ENCODE data around the gene CBARP. TPM values are rescaled to one million over a fixed set of nuclear protein-coding genes. Genes with fewer than 3 reads are reported as not detected.
A peak's percentile ranks its signal among the peaks of the same experiment; 100 is the strongest.

Gene CBARP
- total and polyA plus RNA-seq, 9 donors, result 0.84 to 2.9 (median 1.8) TPM

- Histone ChIP-seq H3K4me3 (ENCODE audit: low read length) (peak overlapping the region; percentile 46), H3K9me3 (replicated peaks; ENCODE audit: control insufficient read depth, low read depth, low read length) (no peaks in the 10 kb centered on the region), H3K27me3 (ENCODE audit: control insufficient read depth, insufficient read depth, low read length) (peaks cover 9% of the 10 kb centered on the region), H3K27ac (ENCODE audit: low read length) (no peak overlapping the region), H3K36me3 (ENCODE audit: control insufficient read depth, insufficient read depth, low read length) (peaks cover 4% of the 10 kb centered on the region), H3K4me1 (ENCODE audit: control insufficient read depth, insufficient read depth, low read length) (peaks cover 52% of the 10 kb centered on the region)
- DNase-seq, result peak; percentile 61
- WGBS (ENCODE audit: insufficient coverage), result under 1% methylated on average over 60 of the region's 60 CpGs
Measured at GRCh38 chr19:1237027-1237659, 662 bp downstream of the CBARP start.

- H3K27me3 ChIP-seq (ENCODE audit: control insufficient read depth, insufficient read depth, low read length), result peaks cover 9% of the 10 kb centered on the region
- peaks cover 4% of the 10 kb centered on the region for H3K36me3 ChIP-seq (ENCODE audit: control insufficient read depth, insufficient read depth, low read length)
- H3K27ac ChIP-seq (ENCODE audit: low read length), result no peak overlapping the region
- H3K4me3 ChIP-seq (ENCODE audit: low read length), result no peak overlapping the region
- no peak for DNase-seq
- 7% methylated on average over 21 of the region's 42 CpGs for WGBS (ENCODE audit: insufficient coverage)
- H3K9me3 ChIP-seq (replicated peaks; ENCODE audit: control insufficient read depth, low read depth, low read length), result no peaks in the 10 kb centered on the region
- H3K4me1 ChIP-seq (ENCODE audit: control insufficient read depth, insufficient read depth, low read length), result peaks cover 55% of the 10 kb centered on the region
Measured at GRCh38 chr19:1236576-1236975, 1.2 kb downstream of the CBARP start.

- Histone ChIP-seq H3K4me3 (ENCODE audit: low read length) (no peak overlapping the region), H3K27ac (ENCODE audit: low read length) (no peak overlapping the region), H3K9me3 (replicated peaks; ENCODE audit: control insufficient read depth, low read depth, low read length) (no peaks in the 10 kb centered on the region), H3K27me3 (ENCODE audit: control insufficient read depth, insufficient read depth, low read length) (peaks cover 9% of the 10 kb centered on the region), H3K4me1 (ENCODE audit: control insufficient read depth, insufficient read depth, low read length) (peaks cover 50% of the 10 kb centered on the region), H3K36me3 (ENCODE audit: control insufficient read depth, insufficient read depth, low read length) (peaks cover 4% of the 10 kb centered on the region)
- 91% methylated on average over 14 of the region's 39 CpGs for WGBS (ENCODE audit: insufficient coverage)
- DNase-seq, result no peak
Measured at GRCh38 chr19:1235625-1236538, 1.9 kb downstream of the CBARP start.

GRCh38 chr19:1234955-1235380 is 2.8 kb downstream of the CBARP start:
- no peak overlapping the region for H3K4me3 ChIP-seq (ENCODE audit: low read length)
- peaks cover 44% of the 10 kb centered on the region for H3K4me1 ChIP-seq (ENCODE audit: control insufficient read depth, insufficient read depth, low read length)
- peaks cover 9% of the 10 kb centered on the region for H3K27me3 ChIP-seq (ENCODE audit: control insufficient read depth, insufficient read depth, low read length)
- no peak for DNase-seq
- WGBS (ENCODE audit: insufficient coverage), result 89% methylated on average over 38 of the region's 43 CpGs
- no peak overlapping the region for H3K27ac ChIP-seq (ENCODE audit: low read length)
- H3K36me3 ChIP-seq (ENCODE audit: control insufficient read depth, insufficient read depth, low read length), result peaks cover 4% of the 10 kb centered on the region
- no peaks in the 10 kb centered on the region for H3K9me3 ChIP-seq (replicated peaks; ENCODE audit: control insufficient read depth, low read depth, low read length)

GRCh38 chr19:1234051-1234954 is 3.5 kb downstream of the CBARP start:
- Histone ChIP-seq H3K4me3 (ENCODE audit: low read length) (no peak overlapping the region), H3K36me3 (ENCODE audit: control insufficient read depth, insufficient read depth, low read length) (peaks cover 4% of the 10 kb centered on the region), H3K27me3 (ENCODE audit: control insufficient read depth, insufficient read depth, low read length) (peaks cover 9% of the 10 kb centered on the region), H3K27ac (ENCODE audit: low read length) (no peak overlapping the region), H3K4me1 (ENCODE audit: control insufficient read depth, insufficient read depth, low read length) (peaks cover 39% of the 10 kb centered on the region), H3K9me3 (replicated peaks; ENCODE audit: control insufficient read depth, low read depth, low read length) (no peaks in the 10 kb centered on the region)
- DNase-seq, result no peak
- 86% methylated on average over 40 of the region's 45 CpGs for WGBS (ENCODE audit: insufficient coverage)

GRCh38 chr19:1233115-1233667 is 4.6 kb downstream of the CBARP start:
- H3K36me3 ChIP-seq (ENCODE audit: control insufficient read depth, insufficient read depth, low read length), result peaks cover 4% of the 10 kb centered on the region
- DNase-seq, result no peak
- peaks cover 30% of the 10 kb centered on the region for H3K4me1 ChIP-seq (ENCODE audit: control insufficient read depth, insufficient read depth, low read length)
- WGBS (ENCODE audit: insufficient coverage), result 86% methylated on average over 24 of the region's 24 CpGs
- peaks cover 9% of the 10 kb centered on the region for H3K27me3 ChIP-seq (ENCODE audit: control insufficient read depth, insufficient read depth, low read length)
- H3K4me3 ChIP-seq (ENCODE audit: low read length), result no peak overlapping the region
- no peaks in the 10 kb centered on the region for H3K9me3 ChIP-seq (replicated peaks; ENCODE audit: control insufficient read depth, low read depth, low read length)
- no peak overlapping the region for H3K27ac ChIP-seq (ENCODE audit: low read length)

- Histone ChIP-seq H3K27me3 (ENCODE audit: control insufficient read depth, insufficient read depth, low read length) (peaks cover 9% of the 10 kb centered on the region), H3K4me3 (ENCODE audit: low read length) (no peak overlapping the region), H3K27ac (ENCODE audit: low read length) (no peak overlapping the region), H3K9me3 (replicated peaks; ENCODE audit: control insufficient read depth, low read depth, low read length) (no peaks in the 10 kb centered on the region), H3K36me3 (ENCODE audit: control insufficient read depth, insufficient read depth, low read length) (peaks cover 4% of the 10 kb centered on the region), H3K4me1 (ENCODE audit: control insufficient read depth, insufficient read depth, low read length) (peaks cover 28% of the 10 kb centered on the region)
- WGBS (ENCODE audit: insufficient coverage), result 12% methylated on average over 6 of the region's 15 CpGs
- peak; percentile 54 for DNase-seq
Measured at GRCh38 chr19:1232652-1233072, 5.1 kb downstream of the CBARP start.

- H3K27me3 ChIP-seq (ENCODE audit: control insufficient read depth, insufficient read depth, low read length), result peaks cover 4% of the 10 kb centered on the region
- no peak for DNase-seq
- H3K27ac ChIP-seq (ENCODE audit: low read length), result peak overlapping the region; percentile 35
Measured at GRCh38 chr19:1231729-1232637, 5.8 kb downstream of the CBARP start.

More at GRCh38 chr19:1231729-1232637, 5.8 kb downstream of the CBARP start:
- H3K36me3 ChIP-seq (ENCODE audit: control insufficient read depth, insufficient read depth, low read length), result peaks cover 9% of the 10 kb centered on the region
- H3K4me1 ChIP-seq (ENCODE audit: control insufficient read depth, insufficient read depth, low read length), result peaks cover 23% of the 10 kb centered on the region
- no peaks in the 10 kb centered on the region for H3K9me3 ChIP-seq (replicated peaks; ENCODE audit: control insufficient read depth, low read depth, low read length)
- H3K4me3 ChIP-seq (ENCODE audit: low read length), result no peak overlapping the region
- 60% methylated on average over 14 of the region's 15 CpGs for WGBS (ENCODE audit: insufficient coverage)
